Stimulated activated CD4-positive, alpha-beta T cell treated with anti-CD3 and anti-CD28 coated beads, Interleukin-15, amount 100 ng/mL, for 1 hour (primary cell): ENCODE results near the gene LCTL.

Experiments
- DNase-seq, 2 donors: peaks; one replicate each; pipeline ENCODE4 v3.0.0-alpha.2; 2020; ENCODE audit warnings: low read depth in 1 of 2, low spot score in 1 of 2

LCTL gene

GRCh38 chr15:66565141-66565641 lies 607 bp downstream of the LCTL start:
- no peak for DNase-seq

GRCh38 chr15:66564136-66565041 lies 1.4 kb downstream of the LCTL start:
- DNase-seq: no peak

- DNase-seq: no peak
These were observed 2.2 kb downstream of the LCTL start for GRCh38 chr15:66563566-66564110.

- no peak for DNase-seq
These were observed 2.7 kb downstream of the LCTL start for GRCh38 chr15:66563126-66563525.

GRCh38 chr15:66560856-66561525 lies 4.8 kb downstream of the LCTL start:
- no peak for DNase-seq

GRCh38 chr15:66558271-66558670 lies 7.5 kb downstream of the LCTL start:
- DNase-seq: no peak

- no peak for DNase-seq
These were observed 10.1 kb downstream of the LCTL start for GRCh38 chr15:66555685-66556084.

- no peak for DNase-seq
These were observed 20.5 kb downstream of the LCTL start for GRCh38 chr15:66545255-66545654.

GRCh38 chr15:66542896-66543295 lies 22.9 kb downstream of the LCTL start:
- DNase-seq: no peak

GRCh38 chr15:66535056-66535455 lies 30.7 kb downstream of the LCTL start:
- no peak for DNase-seq

- no peak for DNase-seq
These were observed 41.0 kb downstream of the LCTL start for GRCh38 chr15:66524838-66525237.

- no peak for DNase-seq
These were observed 41.9 kb downstream of the LCTL start for GRCh38 chr15:66523926-66524325.

GRCh38 chr15:66515901-66516322 lies 49.9 kb downstream of the LCTL start:
- DNase-seq: no peak

GRCh38 chr15:66514586-66514985 lies 51.2 kb downstream of the LCTL start:
- DNase-seq: no peak

GRCh38 chr15:66508293-66508883 lies 57.4 kb downstream of the LCTL start:
- no peak for DNase-seq

- no peak for DNase-seq
These were observed 60.0 kb downstream of the LCTL start for GRCh38 chr15:66505818-66506217.

GRCh38 chr15:66505430-66505811 lies 60.4 kb downstream of the LCTL start:
- no peak for DNase-seq

GRCh38 chr15:66504563-66505429 lies 61.0 kb downstream of the LCTL start, which contains the start of the genes RPL4 and ZWILCH:
TSS of gene RPL4 (minus strand) at chr15:66504855. CDS start at chr15:66504790, 65 bp downstream.
TSS of gene ZWILCH (plus strand) at chr15:66505326. CDS start at chr15:66505339, 13 bp downstream.
- peak; percentile 59 to 70 for DNase-seq

- DNase-seq: no peak
These were observed 61.8 kb downstream of the LCTL start for GRCh38 chr15:66503780-66504562.
